Renal pelvis (tissue), 4 donors: ENCODE results near the gene CCNL2. TPM values are rescaled to one million over a fixed set of nuclear protein-coding genes. Genes with fewer than 3 reads are reported as not detected.

Source experiments
- DNase-seq: peaks from one replicate; pipeline ENCODE4 v3.0.0-alpha.2; 2013
- polyA plus RNA-seq, 3 donors: library from polyadenylated mRNA; unstranded; fragments of 120-200 nt; gene quantifications; one replicate each; pipeline ENCODE4 v1.2.1, GENCODE V29; 2013; ENCODE audit not compliant: insufficient read length in 3 of 3

CCNL2 gene
- polyA plus RNA-seq, 3 donors: 218 to 373 (median 330) TPM

- no peak for DNase-seq
Observed at GRCh38 chr1:1347026-1347595, 52.0 kb downstream of the CCNL2 start.

- no peak for DNase-seq
Observed at GRCh38 chr1:1346501-1346890, 52.6 kb downstream of the CCNL2 start.

DNA sequence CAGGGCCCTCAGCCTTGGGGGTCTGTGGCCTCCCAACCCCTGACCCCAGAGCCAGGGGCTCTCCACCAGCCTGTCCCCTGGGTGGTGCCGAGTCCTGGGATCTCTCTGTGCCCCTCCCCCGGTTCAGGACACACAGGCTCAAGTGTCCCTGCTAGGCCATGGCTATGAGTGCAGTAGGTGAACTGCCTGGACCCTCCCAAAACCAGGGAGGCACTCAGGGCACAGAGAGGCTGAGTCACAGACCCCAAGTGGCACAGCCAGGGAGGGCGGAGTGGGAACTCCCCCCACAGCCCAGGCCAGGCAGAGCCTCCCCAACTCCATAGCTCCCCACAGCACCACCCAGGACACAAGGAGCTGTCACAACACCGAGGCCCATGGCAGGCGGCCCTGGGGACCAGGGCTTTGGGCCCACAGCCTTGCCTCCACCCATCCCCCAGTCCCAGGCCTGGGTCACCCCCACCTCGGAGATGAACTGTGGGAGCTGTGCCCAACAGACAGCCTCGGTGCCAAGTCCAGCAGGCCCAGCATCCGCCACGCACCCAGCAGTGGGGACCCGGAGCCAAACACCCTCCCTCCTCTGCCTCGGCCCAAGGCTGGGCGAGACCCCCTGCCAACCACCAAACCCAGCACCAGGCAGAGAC lies 53.2 kb downstream of the CCNL2 start:
- DNase-seq: no peak

GRCh38 chr1:1345384-1345783 lies 53.8 kb downstream of the CCNL2 start:
- DNase-seq: no peak

DNA sequence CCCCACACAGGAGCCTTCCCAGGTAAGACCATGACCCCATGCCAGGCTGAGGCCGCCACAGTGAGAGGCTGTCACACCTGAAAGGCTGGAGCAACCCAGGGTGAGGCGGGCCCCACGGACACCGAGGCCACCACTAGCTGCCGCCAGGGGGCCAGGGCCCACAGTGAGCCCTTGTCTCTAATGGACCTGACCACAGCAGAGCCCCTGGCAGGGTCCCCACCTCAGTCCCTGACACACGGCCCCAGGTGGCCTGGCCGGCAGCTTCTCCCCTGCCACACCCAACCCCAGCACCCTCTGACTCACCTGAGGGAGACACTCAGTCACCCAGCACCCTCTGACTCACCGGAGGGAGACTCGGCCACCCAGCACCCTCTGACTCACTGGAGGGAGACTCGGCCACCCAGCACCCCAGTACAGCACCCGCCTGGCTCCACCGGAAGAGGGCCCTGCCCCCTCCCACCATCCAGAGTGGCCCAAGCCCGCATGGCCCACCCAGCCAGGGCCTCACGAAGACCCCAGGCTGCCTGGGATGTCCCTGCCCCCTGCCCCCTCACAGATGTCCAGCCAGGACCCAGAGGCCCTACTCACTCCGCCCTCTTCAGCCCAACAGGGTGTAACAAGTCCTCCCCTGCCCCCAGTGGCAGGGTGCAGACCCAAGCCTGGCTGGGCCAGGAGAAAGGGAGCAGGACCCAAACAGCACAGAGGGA lies 54.3 kb downstream of the CCNL2 start:
- no peak for DNase-seq

GRCh38 chr1:1343811-1344421 lies 55.2 kb downstream of the CCNL2 start:
- DNase-seq: no peak

DNA sequence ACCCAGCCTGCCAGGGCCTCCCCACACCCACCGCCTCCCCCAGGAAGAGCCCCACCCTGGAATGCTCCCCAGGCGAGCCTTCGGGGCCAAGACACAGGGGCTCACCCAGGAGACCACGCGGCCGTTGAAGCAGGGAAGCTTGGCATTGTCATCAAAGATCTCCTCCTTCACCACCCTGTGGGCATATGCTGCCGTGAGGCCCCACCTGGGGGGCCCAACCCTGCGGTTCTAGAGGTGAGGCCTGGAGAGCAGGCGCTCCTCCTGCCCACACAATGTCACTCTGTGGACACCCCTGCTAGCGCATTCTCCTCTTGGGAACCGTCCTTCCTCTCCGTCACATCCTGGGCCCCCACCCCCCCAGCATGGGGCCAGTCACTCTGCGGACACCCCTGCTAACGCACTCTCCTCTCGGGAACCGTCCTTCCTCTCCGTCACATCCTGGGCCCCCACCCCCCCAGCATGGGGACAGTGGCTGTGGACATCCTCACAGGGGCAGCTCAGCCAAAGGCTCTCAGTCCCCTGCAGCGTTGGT lies 56.5 kb downstream of the CCNL2 start:
- DNase-seq: no peak

DNA sequence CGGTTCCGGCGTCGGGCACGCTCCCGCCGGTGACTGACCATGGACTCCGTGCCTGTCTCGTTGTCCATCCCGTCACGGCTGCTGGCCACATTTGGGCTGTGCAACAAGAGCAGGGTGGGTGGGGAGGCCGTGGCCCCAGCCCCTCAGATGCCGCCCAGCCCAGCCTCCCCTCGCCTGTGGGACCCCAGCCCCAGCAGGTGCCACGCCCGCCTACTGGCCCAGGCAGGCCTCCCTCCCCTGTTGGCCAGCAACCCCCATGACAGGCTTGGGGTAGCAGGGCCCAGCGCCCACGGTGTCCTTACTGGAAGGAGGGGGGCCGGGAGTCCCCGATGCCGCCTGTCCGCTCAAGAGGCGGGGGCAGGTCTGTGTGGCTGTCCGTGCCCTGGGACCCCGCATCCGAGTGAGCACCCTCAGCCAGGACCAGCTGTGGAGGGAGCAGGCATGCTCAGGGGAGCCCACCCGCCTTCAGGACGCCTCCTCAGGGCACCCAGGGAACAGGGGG lies 57.0 kb downstream of the CCNL2 start:
- no peak for DNase-seq

GRCh38 chr1:1341549-1342021 lies 57.5 kb downstream of the CCNL2 start:
- DNase-seq: no peak

DNA sequence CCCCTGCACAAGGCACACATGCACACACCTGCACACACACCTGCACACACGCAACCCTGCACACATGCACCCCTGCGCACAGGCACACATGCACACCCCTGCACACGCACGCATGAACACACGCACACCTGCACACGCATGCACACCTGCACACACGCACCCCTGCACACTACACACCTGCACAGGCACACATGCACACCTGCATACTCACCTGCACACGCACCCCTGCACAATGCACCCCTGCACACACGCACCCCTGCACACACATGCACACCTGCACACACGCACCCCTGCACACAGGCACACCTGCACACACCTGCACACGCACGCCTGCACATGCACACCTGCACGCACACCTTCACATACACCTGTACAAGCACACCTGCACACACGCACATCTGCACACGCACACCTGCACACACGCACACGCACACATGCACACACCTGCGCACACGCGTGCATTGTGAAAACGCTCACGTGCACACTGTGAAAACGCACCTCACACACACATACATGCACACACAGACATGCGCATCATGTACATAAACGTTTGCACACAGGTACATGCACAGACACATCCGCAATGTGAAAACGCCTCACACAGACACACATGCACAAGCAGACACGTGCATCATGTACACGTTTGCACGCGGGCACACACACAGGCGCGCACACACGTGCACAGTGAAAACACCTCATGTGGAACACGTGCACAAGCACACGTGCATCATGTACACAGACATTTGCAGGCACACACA lies 58.2 kb downstream of the CCNL2 start:
- no peak for DNase-seq

- no peak for DNase-seq
Observed at GRCh38 chr1:1340185-1340584, 59.0 kb downstream of the CCNL2 start.

DNA sequence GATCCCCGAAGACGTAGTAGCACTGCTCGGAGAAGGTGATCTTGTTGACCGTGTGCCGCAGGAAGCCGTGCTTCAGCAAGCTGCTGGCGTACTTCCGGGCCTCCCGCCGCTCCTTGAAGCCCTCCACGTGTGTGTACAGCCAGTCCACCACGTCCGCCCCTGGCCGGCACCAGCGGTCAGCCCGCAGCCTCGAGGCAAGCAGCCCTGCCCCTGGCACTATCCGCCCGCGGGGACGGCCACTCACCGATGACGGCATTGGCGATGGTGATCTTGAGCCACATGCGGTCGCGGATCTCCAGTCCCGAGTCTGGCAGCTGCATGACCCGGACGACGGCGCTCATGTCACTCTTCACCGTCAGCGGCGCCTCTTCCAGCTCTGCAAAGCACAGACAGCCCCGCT lies 60.9 kb downstream of the CCNL2 start:
- DNase-seq: no peak

GRCh38 chr1:1337793-1338147 lies 61.4 kb downstream of the CCNL2 start:
- DNase-seq: no peak

DNA sequence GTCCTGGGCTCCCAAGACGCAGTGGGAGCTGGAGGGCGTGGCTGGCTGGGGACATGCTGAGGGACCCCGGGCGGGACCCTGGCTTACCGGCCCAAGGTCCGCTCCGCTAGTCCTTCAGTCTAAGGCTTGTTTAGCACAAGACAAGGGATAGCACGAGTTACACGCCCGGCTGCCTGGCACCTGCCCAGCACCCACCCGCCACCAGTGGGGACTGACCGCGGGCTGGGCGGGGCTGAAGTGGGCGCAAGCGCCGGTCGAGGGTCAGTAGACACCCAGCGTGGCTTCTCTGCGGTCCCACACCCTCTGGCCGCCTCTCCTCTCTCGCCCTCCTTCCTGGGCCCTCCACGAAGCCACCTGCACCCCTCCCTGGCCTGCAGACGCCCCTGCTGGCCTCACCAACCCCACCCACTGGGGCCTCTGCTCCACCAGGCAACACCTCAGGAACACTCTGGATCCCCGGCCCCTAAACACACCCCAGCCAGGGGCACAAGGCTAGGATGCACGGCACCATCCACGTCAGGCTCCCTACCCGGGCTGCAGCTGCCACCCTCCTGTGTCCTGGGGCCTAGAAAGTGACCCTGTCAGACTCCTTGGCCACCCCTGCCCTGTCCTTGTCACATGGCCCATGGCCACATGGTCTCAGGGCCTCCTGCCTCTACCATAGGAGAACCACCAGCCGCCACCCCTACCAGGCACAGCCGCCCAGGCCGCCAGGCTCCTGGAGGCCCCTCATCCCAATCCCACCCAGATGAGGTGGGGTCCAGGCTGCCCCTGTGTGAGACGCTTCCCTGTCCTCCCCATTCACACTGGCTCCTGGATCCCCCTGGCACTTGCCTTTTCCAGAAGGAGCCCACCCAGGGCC lies 62.0 kb downstream of the CCNL2 start:
- no peak for DNase-seq

GRCh38 chr1:1336446-1336845 lies 62.7 kb downstream of the CCNL2 start:
- DNase-seq: no peak

DNA sequence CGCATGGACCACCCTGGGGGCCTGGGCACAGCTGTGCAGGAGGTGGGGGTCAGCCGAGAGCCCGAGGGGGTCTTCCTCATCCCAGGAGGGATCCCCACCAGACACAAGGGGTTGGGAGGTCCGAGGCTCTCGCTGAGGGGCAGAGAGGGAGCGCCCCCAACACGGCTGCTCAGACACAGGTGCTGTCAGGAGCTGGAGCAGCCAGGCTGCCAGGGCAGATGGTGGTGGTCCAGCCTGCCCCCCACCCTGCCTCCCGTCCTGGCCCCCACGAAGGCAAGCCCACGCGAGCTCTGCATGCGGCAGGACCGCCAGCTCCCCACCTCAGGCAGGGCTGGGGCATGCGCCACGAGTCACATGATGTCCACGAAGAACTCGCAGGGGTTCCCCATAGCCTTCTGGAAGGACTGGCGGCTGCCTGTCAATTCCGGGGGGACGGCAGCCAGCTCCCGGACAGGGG lies 63.3 kb downstream of the CCNL2 start:
- no peak for DNase-seq
